Upper lobe of right lung (tissue), 1 donor: ENCODE data around the gene TDRD9. TPM values are rescaled to one million over a fixed set of nuclear protein-coding genes. Genes with fewer than 3 reads are reported as not detected.

Experiments used
- ATAC-seq: fragments of 200-7000 bp; cut with Tn5 transposase; one replicate; pipeline ENCODE4 v1.9.1; 2020; ENCODE audit warnings: mild to moderate bottlenecking, moderate library complexity
- DNase-seq: peaks from one replicate; pipeline ENCODE4 v3.0.0-alpha.2; 2020
- H3K27ac ChIP-seq: fragments of 200-600 bp; one replicate; pipeline ENCODE4 v1.8.0; 2022
- H3K27me3 ChIP-seq: fragments of 200-600 bp; one replicate; pipeline ENCODE4 v1.8.0; 2022; ENCODE audit warnings: mild to moderate bottlenecking
- H3K36me3 ChIP-seq: fragments of 200-600 bp; one replicate; pipeline ENCODE4 v1.8.0; 2022
- H3K4me1 ChIP-seq: fragments of 200-600 bp; one replicate; pipeline ENCODE4 v1.8.0; 2022
- H3K4me3 ChIP-seq: fragments of 200-600 bp; one replicate; pipeline ENCODE4 v1.8.0; 2022; ENCODE audit warnings: mild to moderate bottlenecking
- H3K9me3 ChIP-seq: fragments of 200-600 bp; one replicate; pipeline ENCODE4 v1.8.0; 2022
- CTCF ChIP-seq: fragments of 200-600 bp; IDR thresholded peaks from one replicate; pipeline ENCODE4 v1.8.0; 2022; ENCODE audit warnings: antibody characterized with exemption
- intact Hi-C: fragments of 100-400 bp; cut with DNase I; formaldehyde crosslinking; loops from one replicate; pipeline ENCODE4 v1.11.0; 2022
- total RNA-seq: library from RNA; stranded (reverse); fragmentation: NEBNext Ultra II Directional; extraction: Animal tissue kit (Norgen Biotek cat#: 25700); gene quantifications from one replicate; pipeline ENCODE4 v1.2.1, GENCODE V29; 2021
- donor health status: DM: no; HTN: yes; CAD: no; lungs with severe emphysema.

TDRD9 gene
- total RNA-seq, 1 donor from 2014 or later = 6.2 TPM

GRCh38 chr14:104009297-104009696, 81.0 kb downstream of the TDRD9 start:
- Histone ChIP-seq H3K27ac (no peak overlapping the region), H3K27me3 (no peaks in the 10 kb centered on the region), H3K4me1 (no peaks in the 10 kb centered on the region), H3K36me3 (no peaks in the 10 kb centered on the region), H3K9me3 (no peaks in the 10 kb centered on the region), H3K4me3 (no peak overlapping the region)
- no peak for DNase-seq
- no peak for TF ChIP-seq CTCF
- intact Hi-C loops = no loop called here
- ATAC-seq = no peak

GRCh38 chr14:104011824-104012517, 83.7 kb downstream of the TDRD9 start:
- no peak for TF ChIP-seq CTCF
- Histone ChIP-seq H3K27ac (no peak overlapping the region), H3K4me3 (no peak overlapping the region), H3K9me3 (no peaks in the 10 kb centered on the region), H3K36me3 (no peaks in the 10 kb centered on the region), H3K4me1 (no peaks in the 10 kb centered on the region), H3K27me3 (no peaks in the 10 kb centered on the region)
- ATAC-seq (peak; percentile 90), DNase-seq (peak; percentile 76)
- intact Hi-C loops = no loop called here

DNA sequence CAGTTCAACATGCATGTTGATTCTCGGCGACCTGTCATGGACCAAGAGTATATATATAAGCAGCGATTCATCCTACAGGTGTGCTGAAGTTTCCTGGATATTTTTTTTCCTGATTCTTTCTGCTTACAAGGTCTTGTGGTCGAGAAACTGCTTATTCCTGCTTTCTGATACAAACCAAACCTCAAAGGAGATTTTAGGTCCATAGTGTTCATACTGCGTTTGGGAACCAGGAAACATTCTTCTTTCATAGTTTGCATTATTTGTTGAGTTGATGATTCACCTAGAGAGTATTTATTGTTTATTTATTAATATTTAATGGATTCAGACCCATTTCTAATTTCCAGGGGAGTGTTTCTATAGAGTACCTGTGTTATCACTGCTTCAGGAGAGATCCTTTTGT, 86.5 kb downstream of the TDRD9 start:
- intact Hi-C loops = no loop called here
- DNase-seq (no peak), ATAC-seq (no peak)
- no peaks in the 10 kb centered on the region for H3K9me3 ChIP-seq
- H3K27ac ChIP-seq = no peak overlapping the region
- TF ChIP-seq CTCF = no peak
- H3K4me1 ChIP-seq = no peaks in the 10 kb centered on the region
- no peak overlapping the region for H3K4me3 ChIP-seq
- no peaks in the 10 kb centered on the region for H3K27me3 ChIP-seq
- no peaks in the 10 kb centered on the region for H3K36me3 ChIP-seq

DNA sequence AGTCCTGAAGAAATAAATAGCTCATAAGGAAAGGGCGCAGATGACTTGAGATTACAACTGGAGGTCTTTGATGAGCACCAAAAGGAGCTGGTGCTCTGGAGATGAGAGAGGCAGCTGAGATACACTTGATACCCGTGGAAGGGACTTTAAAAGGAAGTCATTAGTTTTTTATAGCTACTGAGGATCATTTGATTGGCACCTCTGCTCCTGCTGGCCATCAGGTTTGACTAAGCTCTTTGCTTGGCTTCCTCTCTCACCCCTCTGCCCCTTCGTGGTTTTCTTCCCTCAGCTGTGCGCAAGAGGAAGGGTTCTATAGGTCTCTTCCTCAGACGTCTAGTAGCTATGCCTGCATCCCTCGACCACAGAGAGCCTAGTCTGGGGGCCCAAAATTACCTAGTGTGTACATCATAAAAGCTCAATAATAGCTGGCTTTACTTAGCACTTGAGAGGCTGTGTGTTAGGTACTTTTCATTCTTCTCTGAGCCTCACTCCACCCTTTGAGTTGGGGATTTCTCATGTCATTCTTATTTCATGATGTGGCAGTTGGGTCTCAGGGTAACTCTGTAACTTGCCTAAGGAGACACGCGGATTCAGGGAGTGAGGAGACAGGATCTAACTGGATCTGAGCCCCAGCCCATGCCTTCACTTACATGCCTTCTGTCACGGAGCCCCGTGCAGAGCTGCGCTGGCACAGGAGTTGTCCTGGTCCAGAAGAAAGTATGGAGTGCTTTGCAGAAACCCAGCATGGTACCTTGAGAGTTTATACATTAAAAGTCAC, 88.8 kb downstream of the TDRD9 start:
- ATAC-seq (peak; percentile 34), DNase-seq (no peak)
- no peak overlapping the region for H3K4me3 ChIP-seq
- no peaks in the 10 kb centered on the region for H3K9me3 ChIP-seq
- no peaks in the 10 kb centered on the region for H3K27me3 ChIP-seq
- intact Hi-C loops = no loop called here
- no peak for TF ChIP-seq CTCF
- no peak overlapping the region for H3K27ac ChIP-seq
- no peaks in the 10 kb centered on the region for H3K4me1 ChIP-seq
- H3K36me3 ChIP-seq = no peaks in the 10 kb centered on the region

DNA sequence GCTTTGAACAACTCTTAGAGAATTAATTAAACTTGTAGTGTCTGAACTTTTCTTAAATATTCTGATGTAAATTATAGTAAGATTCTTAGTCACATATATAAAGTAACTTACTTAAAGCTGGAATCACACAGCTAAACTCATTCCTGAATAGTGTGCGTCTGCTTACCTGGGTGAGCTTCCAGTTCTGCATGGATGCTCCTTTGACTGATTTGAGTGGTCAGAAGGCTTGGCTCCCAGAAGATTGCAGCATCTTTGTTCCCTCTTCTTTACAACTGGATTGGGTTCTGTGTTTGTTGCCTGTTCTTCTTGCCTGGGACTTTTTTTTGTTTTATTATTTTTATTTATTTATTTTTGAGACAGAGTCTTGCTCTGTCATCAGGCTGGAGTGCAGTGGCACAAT, 90.8 kb downstream of the TDRD9 start:
- no peak for DNase-seq
- Histone ChIP-seq H3K36me3 (no peaks in the 10 kb centered on the region), H3K9me3 (no peaks in the 10 kb centered on the region), H3K4me3 (no peak overlapping the region), H3K4me1 (no peaks in the 10 kb centered on the region), H3K27me3 (no peaks in the 10 kb centered on the region), H3K27ac (no peak overlapping the region)
- no peak for ATAC-seq
- TF ChIP-seq CTCF = no peak
- intact Hi-C loops = no loop called here
